Muscle layer of duodenum (tissue), 2 donors: ENCODE data around the gene SLC18A3.

Experiments
- H3K27ac ChIP-seq: one replicate; pipeline ENCODE4 v1.7.0; 2013; ENCODE audit warnings: mild to moderate bottlenecking, low read length
- H3K27me3 ChIP-seq: one replicate; pipeline ENCODE4 v1.7.0; 2013; ENCODE audit warnings: low read depth, mild to moderate bottlenecking, control low read depth, low read length
- H3K36me3 ChIP-seq, 2 donors: one replicate each; pipeline ENCODE4 v1.7.0; 2013; ENCODE audit warnings: low read length in 2 of 2, control low read depth in 1 of 2, mild to moderate bottlenecking in 1 of 2; ENCODE audit not compliant: insufficient read depth in 2 of 2, control insufficient read depth in 1 of 2
- H3K4me1 ChIP-seq, 2 donors: one replicate each; pipeline ENCODE4 v1.7.0; 2013; ENCODE audit warnings: low read length in 2 of 2, mild to moderate bottlenecking in 2 of 2, control low read depth in 1 of 2, moderate library complexity in 1 of 2; ENCODE audit not compliant: insufficient read depth in 2 of 2, control insufficient read depth in 1 of 2
- H3K4me3 ChIP-seq, 2 donors: one replicate each; pipeline ENCODE4 v1.7.0; 2013; ENCODE audit warnings: low read length in 2 of 2, low read depth in 1 of 2, mild to moderate bottlenecking in 1 of 2
- H3K9me3 ChIP-seq, 2 donors: one replicate each; pipeline ENCODE4 v1.7.0; 2013; ENCODE audit warnings: low read length in 2 of 2, control low read depth in 1 of 2, mild to moderate bottlenecking in 1 of 2; ENCODE audit not compliant: control insufficient read depth in 1 of 2
- donor health status: healthy.

SLC18A3 gene

DNA sequence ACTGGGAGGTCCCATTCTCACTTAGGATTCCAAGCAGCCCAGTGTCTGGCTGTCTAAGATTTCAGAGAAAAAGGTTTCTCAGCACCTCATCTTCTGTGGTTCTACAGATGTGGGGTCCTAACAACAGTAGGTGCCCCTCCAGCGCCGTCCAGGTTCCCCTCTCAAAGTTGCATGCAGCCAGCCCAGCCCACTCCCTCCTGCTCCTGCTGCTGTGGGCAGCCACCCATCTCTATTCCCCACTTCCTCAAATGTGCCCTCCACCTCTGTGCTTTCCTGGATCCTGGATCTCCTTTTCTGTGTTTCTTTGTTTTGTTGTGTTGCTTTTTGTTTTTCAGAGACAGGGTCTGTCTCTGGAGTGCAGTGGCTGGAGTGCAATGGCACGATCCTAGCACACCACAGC is 13.3 kb upstream of the SLC18A3 start:
- Histone ChIP-seq H3K9me3 (no peaks in the 10 kb centered on the region), H3K36me3 (no peaks in the 10 kb centered on the region), H3K27ac (no peak overlapping the region), H3K27me3 (no peaks in the 10 kb centered on the region), H3K4me3 (no peak overlapping the region), H3K4me1 (no peaks in the 10 kb centered on the region)

DNA sequence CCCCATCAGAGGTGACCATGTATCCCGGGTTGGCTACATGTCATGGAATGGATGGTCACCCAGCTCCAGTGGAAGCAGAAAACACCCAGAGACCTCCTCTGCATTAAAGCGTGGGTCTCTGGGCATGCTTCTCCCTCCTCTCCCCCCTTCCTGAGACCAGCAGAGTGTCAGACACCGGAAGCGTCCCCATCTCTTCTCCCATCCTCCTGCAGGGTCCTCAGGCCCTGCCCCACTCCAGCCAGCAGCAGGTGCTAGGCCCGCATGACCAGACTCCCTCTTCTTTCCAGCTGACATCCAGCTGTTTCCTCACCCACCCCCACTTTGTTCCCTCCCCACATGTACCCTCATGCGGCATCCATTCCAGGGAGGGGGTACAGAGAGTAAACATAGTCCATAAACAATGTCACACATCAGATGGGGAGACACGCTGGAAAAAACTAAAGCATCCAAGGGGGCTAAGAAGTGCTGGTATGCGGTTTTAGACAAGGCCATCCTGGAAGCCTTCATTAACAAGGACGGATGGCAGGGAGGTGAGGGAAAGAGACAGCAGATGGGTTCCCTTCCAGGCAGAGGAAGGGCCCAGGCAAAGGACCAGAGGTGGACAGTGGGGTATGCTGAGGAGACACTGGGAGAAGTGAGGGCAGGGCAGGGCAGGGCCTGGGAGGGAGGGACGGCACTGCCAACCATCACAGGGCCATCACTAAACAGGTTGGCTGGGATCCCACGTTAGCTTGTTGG is 12.5 kb upstream of the SLC18A3 start:
- H3K4me1 ChIP-seq = no peaks in the 10 kb centered on the region

DNA sequence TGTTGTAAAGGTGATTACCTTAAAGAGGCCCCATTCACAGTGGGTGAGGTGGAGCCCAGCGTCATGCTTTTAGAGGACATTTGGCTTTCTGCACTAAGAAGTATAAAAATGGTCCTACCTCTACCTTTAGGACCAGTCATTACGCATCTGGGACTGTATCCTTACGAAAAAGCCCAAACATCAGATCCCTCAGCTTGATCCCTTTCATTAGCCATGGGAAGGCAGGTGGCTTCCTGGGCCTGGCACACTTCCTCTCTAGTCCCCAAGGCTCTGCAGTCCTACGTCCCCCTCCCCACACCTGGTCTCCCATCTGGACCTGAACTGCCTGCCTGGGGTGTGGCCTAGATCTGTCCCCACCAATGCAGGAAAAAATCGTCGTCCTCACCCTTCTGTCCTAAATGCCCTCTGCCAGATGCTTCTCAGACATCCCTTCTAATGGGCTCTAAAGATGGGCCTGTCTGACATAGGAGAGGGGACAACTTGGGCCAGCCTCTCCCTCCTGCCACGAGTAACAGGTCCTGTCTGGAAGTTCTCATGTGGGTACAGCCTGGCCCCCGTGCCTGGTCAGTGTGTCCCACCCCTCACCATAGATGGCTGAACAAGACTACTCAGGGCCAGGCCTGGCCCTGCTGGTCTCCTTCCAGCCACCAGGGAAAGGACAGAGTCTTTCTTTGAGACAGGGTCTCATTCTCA is 11.8 kb upstream of the SLC18A3 start:
- H3K9me3 ChIP-seq = no peaks in the 10 kb centered on the region
- no peaks in the 10 kb centered on the region for H3K4me1 ChIP-seq
- H3K36me3 ChIP-seq = no peaks in the 10 kb centered on the region
- H3K4me3 ChIP-seq = no peak overlapping the region
- H3K27ac ChIP-seq = no peak overlapping the region
- no peaks in the 10 kb centered on the region for H3K27me3 ChIP-seq

More for the DNA sequence above, 12.5 kb upstream of the SLC18A3 start:
- Histone ChIP-seq H3K27me3 (no peaks in the 10 kb centered on the region), H3K27ac (no peak overlapping the region), H3K4me3 (no peak overlapping the region), H3K9me3 (no peaks in the 10 kb centered on the region), H3K36me3 (no peaks in the 10 kb centered on the region)

DNA sequence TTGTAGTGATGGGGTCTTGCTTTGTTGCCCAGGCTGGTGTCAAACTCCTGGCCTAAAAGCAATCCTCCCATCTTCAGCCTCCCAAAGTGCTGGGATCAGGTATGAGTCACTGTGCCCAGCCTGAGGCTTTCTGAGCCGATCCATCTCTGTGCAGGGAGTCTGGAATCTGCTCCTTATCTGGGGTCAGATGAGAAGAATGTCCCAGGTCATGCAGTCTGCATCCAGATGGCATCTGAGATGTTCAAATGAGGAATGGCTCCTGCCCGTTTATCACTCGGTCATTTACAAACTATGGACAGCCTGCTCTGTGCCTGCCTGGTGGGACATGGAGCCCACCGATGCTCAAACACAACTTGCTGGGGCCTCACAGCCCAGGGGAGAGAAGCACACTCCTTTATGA is 11.1 kb upstream of the SLC18A3 start:
- Histone ChIP-seq H3K4me3 (no peak overlapping the region), H3K36me3 (no peaks in the 10 kb centered on the region), H3K4me1 (no peaks in the 10 kb centered on the region)

GRCh38 chr10:49599546-49599945 is 10.6 kb upstream of the SLC18A3 start:
- no peak overlapping the region for H3K27ac ChIP-seq
- no peaks in the 10 kb centered on the region for H3K27me3 ChIP-seq
- no peak overlapping the region for H3K4me3 ChIP-seq
- H3K36me3 ChIP-seq = no peaks in the 10 kb centered on the region
- H3K9me3 ChIP-seq = no peaks in the 10 kb centered on the region
- H3K4me1 ChIP-seq = no peaks in the 10 kb centered on the region

More for the DNA sequence above, 11.1 kb upstream of the SLC18A3 start:
- Histone ChIP-seq H3K27me3 (no peaks in the 10 kb centered on the region), H3K27ac (no peak overlapping the region), H3K9me3 (no peaks in the 10 kb centered on the region)

DNA sequence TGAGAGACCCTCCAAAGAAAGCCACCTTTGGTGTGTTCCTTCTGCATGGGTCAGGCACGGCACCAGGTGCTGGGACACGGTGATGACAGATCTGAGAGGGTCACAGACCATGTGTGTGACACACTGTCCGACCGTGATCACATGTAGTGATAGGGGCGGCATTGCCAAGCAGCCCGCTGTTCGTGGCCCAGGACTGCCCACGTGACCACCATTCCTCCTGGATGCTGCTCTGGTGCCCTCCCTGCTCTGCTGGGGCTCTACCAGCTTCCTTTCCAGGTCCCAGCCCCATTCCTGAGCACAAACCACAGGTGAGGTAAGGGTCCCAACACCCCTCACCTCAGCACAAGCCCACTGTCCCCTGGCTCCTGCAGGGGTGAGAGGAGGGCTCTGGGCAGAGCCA is 10.1 kb upstream of the SLC18A3 start:
- H3K4me1 ChIP-seq = no peaks in the 10 kb centered on the region
- no peak overlapping the region for H3K4me3 ChIP-seq
- H3K9me3 ChIP-seq = no peaks in the 10 kb centered on the region
- no peaks in the 10 kb centered on the region for H3K36me3 ChIP-seq
- no peak overlapping the region for H3K27ac ChIP-seq
- no peaks in the 10 kb centered on the region for H3K27me3 ChIP-seq

- Histone ChIP-seq H3K4me1 (no peaks in the 10 kb centered on the region), H3K36me3 (no peaks in the 10 kb centered on the region), H3K27ac (no peak overlapping the region), H3K9me3 (no peaks in the 10 kb centered on the region), H3K4me3 (no peak overlapping the region), H3K27me3 (no peaks in the 10 kb centered on the region)
These were observed 9.2 kb upstream of the SLC18A3 start for GRCh38 chr10:49600781-49601400.

GRCh38 chr10:49601857-49602256 is 8.3 kb upstream of the SLC18A3 start:
- H3K4me3 ChIP-seq = no peak overlapping the region
- H3K27me3 ChIP-seq = no peaks in the 10 kb centered on the region
- H3K36me3 ChIP-seq = no peaks in the 10 kb centered on the region
- no peak overlapping the region for H3K27ac ChIP-seq
- no peaks in the 10 kb centered on the region for H3K9me3 ChIP-seq
- H3K4me1 ChIP-seq = peaks cover 0 to under 1% of the 10 kb centered on the region in 2 donors

DNA sequence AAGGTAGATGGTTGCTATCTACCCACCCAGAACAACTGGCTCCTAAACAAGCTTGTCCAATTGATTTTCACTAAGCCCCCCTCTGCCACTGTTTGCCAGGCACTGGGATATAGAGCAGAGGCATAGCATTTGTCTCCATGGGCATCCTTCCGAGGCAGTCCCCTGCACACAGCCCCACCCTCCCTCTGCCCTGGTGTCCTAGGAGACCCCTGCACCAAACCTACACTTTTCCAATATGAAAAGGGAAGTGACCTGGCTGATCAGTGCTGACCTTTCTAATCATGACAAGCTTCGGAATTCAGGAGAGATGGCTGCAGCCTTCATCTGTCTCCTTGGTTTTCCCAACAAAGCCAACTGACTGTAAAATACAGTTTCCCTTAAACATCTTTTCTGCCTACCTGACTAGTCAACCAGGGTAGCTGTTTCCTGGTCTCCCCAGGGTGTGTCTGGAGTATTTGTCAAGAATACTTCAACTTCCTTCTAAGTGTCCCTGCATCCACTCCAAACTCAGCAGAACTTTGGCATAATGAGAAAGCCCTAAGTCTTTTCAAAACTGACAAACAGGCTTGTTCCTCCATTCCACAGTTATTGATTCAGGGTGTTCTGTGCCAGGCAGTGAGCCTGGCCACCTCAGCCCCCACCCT is 7.6 kb upstream of the SLC18A3 start:
- H3K27ac ChIP-seq = no peak overlapping the region
- no peaks in the 10 kb centered on the region for H3K9me3 ChIP-seq
- H3K4me3 ChIP-seq = no peak overlapping the region
- H3K4me1 ChIP-seq = peaks cover 0 to 5% of the 10 kb centered on the region in 2 donors
- H3K36me3 ChIP-seq = no peaks in the 10 kb centered on the region
- peaks cover 5% of the 10 kb centered on the region for H3K27me3 ChIP-seq

- Histone ChIP-seq H3K36me3 (no peaks in the 10 kb centered on the region), H3K9me3 (no peaks in the 10 kb centered on the region), H3K4me3 (no peak overlapping the region), H3K27ac (no peak overlapping the region), H3K4me1 (peaks cover 0 to 14% of the 10 kb centered on the region in 2 donors), H3K27me3 (peaks cover 23% of the 10 kb centered on the region)
These were observed 4.7 kb upstream of the SLC18A3 start for GRCh38 chr10:49605216-49605938.
